Ramos (cell line): ENCODE data around the gene CDCA3.
"Not testable (repeated sequence)": the region's sequence is repeated elsewhere in the genome, so short reads cannot be mapped to it uniquely, and the experiment has no call there.

Experiments used
- in situ Hi-C: fragments of 300-500 bp; cut with MboI; formaldehyde crosslinking; loops from one replicate; pipeline ENCODE4 v1.14.3; 2022; ENCODE audit warnings: low sequenced_read_pairs; ENCODE audit not compliant: unreplicated experiment

CDCA3 gene

GRCh38 chr12:6851153-6851920 is at the start of gene CDCA3:
Gene CDCA3 (minus strand): TSS chr12:6851286. CDS start chr12:6850952, 334 bp downstream.
- in situ Hi-C loops, result no loop called here

GRCh38 chr12:6899837-6900519 is 48.9 kb upstream of the CDCA3 start:
- in situ Hi-C loops, result no loop called here

GRCh38 chr12:6899427-6899826 is 48.3 kb upstream of the CDCA3 start:
- in situ Hi-C loops, result no loop called here

- in situ Hi-C loops, result no loop called here
Observed at GRCh38 chr12:6896846-6897435, 45.9 kb upstream of the CDCA3 start.

- in situ Hi-C loops, result no loop called here
Observed at GRCh38 chr12:6894321-6894720, 43.2 kb upstream of the CDCA3 start.

GRCh38 chr12:6892683-6893082 is 41.6 kb upstream of the CDCA3 start:
- in situ Hi-C loops, result not testable (repeated sequence)

- in situ Hi-C loops, result no loop called here
Observed at GRCh38 chr12:6891646-6892001, 40.5 kb upstream of the CDCA3 start.

DNA sequence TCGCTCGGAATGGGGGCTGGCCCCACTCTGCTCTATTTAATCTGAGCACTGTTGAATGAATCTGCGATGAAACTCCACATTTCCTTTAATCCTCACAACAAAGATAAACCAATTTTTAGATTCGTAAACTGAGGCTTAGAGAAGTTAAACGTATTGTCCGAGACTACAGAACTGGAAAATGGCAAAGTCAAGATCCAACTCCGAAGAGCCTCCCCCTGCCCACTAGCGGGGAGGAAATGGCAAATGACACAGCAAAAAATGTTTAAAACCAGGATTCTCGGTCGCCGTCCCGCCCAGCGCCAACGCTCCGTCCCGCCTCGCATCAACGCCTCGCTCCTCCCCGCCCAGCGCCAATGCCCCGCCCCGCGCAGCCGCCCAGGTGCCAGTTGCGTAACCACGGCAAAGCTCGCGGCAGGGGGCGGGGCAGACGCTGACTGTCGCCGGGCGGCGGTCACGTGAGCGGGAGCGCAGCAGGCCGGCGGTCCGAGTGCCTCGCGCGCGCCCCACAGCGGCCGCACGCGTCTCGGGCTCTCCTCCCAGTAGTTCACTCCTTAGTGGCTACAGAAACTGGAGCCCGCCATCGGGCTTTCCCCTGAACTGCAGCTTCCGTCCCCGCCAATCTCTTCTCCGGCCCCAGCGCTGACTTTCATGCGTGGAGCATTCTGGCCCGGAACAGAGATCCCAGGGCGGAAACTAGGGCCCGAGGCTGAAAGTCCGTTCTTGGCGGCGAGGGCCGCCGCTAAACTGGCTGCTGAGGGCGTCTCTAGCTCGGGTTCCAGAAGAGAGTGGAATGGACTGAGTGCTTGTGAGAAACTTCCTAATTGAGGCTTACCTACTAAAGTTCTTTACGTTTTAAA is 39.9 kb upstream of the CDCA3 start:
- in situ Hi-C loops, result no loop called here

DNA sequence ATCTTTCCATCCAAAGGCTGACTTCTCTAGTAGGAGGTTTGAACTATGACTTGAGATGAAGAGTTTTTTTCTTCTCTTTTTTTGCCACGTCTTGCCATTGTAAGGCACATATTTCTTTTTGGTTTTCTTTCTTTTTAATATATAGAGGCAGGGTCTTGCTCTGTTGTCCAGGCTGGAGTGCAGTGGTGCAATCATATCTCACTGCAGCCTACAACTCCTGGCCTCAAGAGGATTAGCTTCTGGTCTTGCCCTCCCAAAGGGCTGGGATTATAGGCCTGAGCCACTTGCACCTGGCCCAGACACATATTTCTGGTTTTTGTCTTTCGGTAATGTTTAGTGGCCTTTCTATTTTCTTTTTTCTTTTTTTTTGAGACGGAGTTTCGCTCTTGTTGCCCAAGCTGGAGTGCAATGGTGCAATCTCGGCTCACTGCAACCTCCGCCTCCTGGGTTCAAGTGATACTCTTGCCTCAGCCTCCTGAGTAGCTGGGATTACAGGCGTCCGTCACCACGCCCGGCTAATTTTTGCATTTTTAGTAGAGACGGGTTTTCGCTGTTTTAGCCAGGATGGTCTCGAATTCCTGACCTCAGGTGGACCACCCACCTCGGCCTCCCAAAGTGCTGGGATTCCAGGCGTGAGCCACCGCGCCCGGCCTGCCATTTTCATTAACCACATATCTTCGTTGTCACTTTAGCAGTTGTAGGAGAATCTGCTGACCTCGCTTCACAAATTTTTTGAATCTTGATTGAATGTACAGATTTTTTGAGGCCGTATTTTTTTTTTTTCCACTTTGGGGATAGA is 38.9 kb upstream of the CDCA3 start:
- in situ Hi-C loops, result not testable (repeated sequence)

GRCh38 chr12:6888794-6889193 is 37.7 kb upstream of the CDCA3 start:
- in situ Hi-C loops, result not testable (repeated sequence)

DNA sequence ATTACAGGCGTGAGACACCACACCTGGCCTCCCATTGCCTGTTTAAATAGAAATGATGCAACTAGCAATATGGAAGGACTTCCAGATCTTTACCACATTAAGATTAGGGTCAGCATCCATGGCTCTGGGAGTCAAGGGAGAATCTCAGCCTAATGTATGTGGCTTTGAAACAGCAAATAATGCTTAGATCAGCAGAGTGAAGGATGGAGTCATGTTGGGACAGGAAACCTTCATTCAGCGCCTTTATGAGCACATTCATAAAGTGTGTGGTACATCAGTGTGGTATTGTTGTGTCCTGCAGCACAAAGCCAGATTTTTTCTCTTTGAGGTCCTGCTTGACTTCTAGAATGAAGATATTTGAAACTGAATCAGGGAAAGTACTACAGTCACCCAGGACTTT is 37.3 kb upstream of the CDCA3 start:
- in situ Hi-C loops, result no loop called here

DNA sequence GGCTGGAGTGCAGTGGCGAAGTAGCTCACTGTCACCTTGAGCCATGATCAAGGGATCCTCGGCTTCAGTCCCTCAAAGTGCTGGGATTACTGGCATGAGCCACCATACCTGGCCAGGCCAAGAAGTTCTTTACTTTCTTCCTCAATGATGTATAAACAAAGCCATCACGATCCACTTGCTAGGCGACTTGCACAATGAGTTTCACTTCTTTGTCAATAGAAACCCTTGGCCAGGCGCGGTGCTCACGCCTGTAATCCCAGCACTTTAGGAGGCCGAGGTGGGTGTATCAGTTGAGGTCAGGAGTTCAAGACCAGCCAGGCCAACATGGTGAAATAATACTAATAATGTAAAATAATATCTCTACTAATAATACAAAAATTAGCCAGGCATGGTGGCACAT is 36.4 kb upstream of the CDCA3 start:
- in situ Hi-C loops, result no loop called here

GRCh38 chr12:6886206-6886999 is 35.3 kb upstream of the CDCA3 start:
- in situ Hi-C loops, result not testable (repeated sequence)

GRCh38 chr12:6884539-6884938 is 33.5 kb upstream of the CDCA3 start:
- in situ Hi-C loops, result no loop called here

DNA sequence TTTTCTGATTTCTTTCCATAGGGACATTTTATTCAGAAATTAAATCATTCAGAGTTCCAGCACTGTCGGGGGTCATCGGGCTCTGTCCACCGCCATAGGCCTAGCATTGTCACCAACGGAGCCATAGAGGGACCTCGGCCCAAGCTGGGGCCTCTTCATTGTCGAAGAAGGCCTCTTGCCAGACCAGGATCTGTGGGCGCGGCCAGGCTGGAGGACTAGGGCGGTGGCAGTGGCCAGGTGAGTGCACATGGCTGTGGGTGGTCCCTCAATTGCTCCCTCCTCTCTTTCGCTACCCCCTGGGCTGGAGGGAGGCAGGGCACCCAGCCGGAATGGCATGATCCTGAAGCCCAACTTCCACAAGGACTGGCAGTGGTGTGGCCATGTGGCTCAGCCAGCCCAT is 32.6 kb upstream of the CDCA3 start:
- in situ Hi-C loops, result no loop called here

- in situ Hi-C loops, result no loop called here
Observed at GRCh38 chr12:6883252-6883651, 32.2 kb upstream of the CDCA3 start.

- in situ Hi-C loops, result not testable (repeated sequence)
Observed at GRCh38 chr12:6879824-6880223, 28.7 kb upstream of the CDCA3 start.

- in situ Hi-C loops, result not testable (repeated sequence)
Observed at GRCh38 chr12:6874015-6874368, 22.9 kb upstream of the CDCA3 start.
